CD14-positive monocyte (primary cell): ENCODE data around the gene AP1M2. TPM values are rescaled to one million over a fixed set of nuclear protein-coding genes. Genes with fewer than 3 reads are reported as not detected.

Source experiments
- DNase-seq, 3 donors: peaks; one replicate each; pipeline ENCODE4 v3.0.0-alpha.2; 2011 to 2022
- H2AFZ ChIP-seq: 2 replicates; pipeline ENCODE4 v1.6.0; 2012; ENCODE audit warnings: mild to moderate bottlenecking, low read depth, low read length, inconsistent platforms; ENCODE audit not compliant: insufficient read depth, poor library complexity, severe bottlenecking
- H3K27ac ChIP-seq, 2 donors: 1 replicate in 1 of 2; 2 replicates in 1 of 2; pipeline ENCODE4 v1.5.1; 2012 to 2013; ENCODE audit warnings: low read length in 2 of 2, control low read depth in 1 of 2, inconsistent platforms in 1 of 2, low read depth in 1 of 2, mild to moderate bottlenecking in 1 of 2
- H3K27me3 ChIP-seq, 2 donors: one replicate each; pipeline versions ENCODE4 v1.6.0 to v1.6.1; 2011 to 2013; ENCODE audit warnings: low read length in 2 of 2; ENCODE audit not compliant: control insufficient read depth in 2 of 2, insufficient read depth in 2 of 2
- H3K36me3 ChIP-seq, 2 donors: replicated peaks in 1 of 2; 1 replicate in 1 of 2; 2 replicates in 1 of 2; pipeline versions ENCODE4 v1.5.1 to v1.6.1; 2012 to 2013; ENCODE audit warnings: low read length in 2 of 2, control low read depth in 1 of 2, inconsistent platforms in 1 of 2, mild to moderate bottlenecking in 1 of 2; ENCODE audit not compliant: insufficient read depth in 2 of 2, control insufficient read depth in 1 of 2
- H3K4me1 ChIP-seq, 2 donors: 1 replicate in 1 of 2; 2 replicates in 1 of 2; pipeline versions ENCODE4 v1.5.1 to v1.6.1; 2012 to 2013; ENCODE audit warnings: low read length in 2 of 2, control low read depth in 1 of 2, inconsistent platforms in 1 of 2, mild to moderate bottlenecking in 1 of 2, moderate library complexity in 1 of 2; ENCODE audit not compliant: insufficient read depth in 2 of 2, control insufficient read depth in 1 of 2
- H3K4me2 ChIP-seq: replicated peaks from 2 replicates; pipeline ENCODE3; 2012; ENCODE audit warnings: low read length, moderate library complexity, mild to moderate bottlenecking; ENCODE audit not compliant: poor library complexity, severe bottlenecking; ENCODE audit errors: extremely low read depth
- H3K4me3 ChIP-seq, 3 experiments: fragments of 200-600 bp in 1 of 3; sonication (generic) in 1 of 3; replicated peaks in 1 of 3; 1 replicate in 2 of 3; 2 replicates in 1 of 3; pipeline ENCODE4 v1.5.1; 2011 to 2013; ENCODE audit warnings: low read length in 3 of 3, mild to moderate bottlenecking in 3 of 3, control low read depth in 2 of 3, low read depth in 2 of 3, inconsistent platforms in 1 of 3, moderate library complexity in 1 of 3
- H3K79me2 ChIP-seq: 2 replicates; pipeline ENCODE4 v1.6.0; 2012; ENCODE audit warnings: mild to moderate bottlenecking, control low read depth, inconsistent platforms, low read length, moderate library complexity; ENCODE audit not compliant: insufficient read depth
- H3K9ac ChIP-seq: 2 replicates; pipeline ENCODE4 v1.6.0; 2017; ENCODE audit warnings: low read length, mild to moderate bottlenecking; ENCODE audit not compliant: insufficient read depth, poor library complexity, severe bottlenecking
- H3K9me3 ChIP-seq, 2 donors: replicated peaks in 1 of 2; 1 replicate in 1 of 2; 2 replicates in 1 of 2; pipeline versions ENCODE4 v1.5.1 to v1.6.1; 2012 to 2013; ENCODE audit warnings: low read length in 2 of 2, control low read depth in 1 of 2; ENCODE audit not compliant: control insufficient read depth in 1 of 2, insufficient read depth in 1 of 2
- H4K20me1 ChIP-seq: 2 replicates; pipeline ENCODE4 v1.6.0; 2012; ENCODE audit warnings: mild to moderate bottlenecking, low read length, control low read depth, moderate library complexity; ENCODE audit not compliant: insufficient read depth
- H3K27ac Mint-ChIP-seq, 7 donors: one replicate each; pipeline ENCODE4 v1.8.0; 2020; ENCODE audit warnings: mild to moderate bottlenecking in 7 of 7, mixed read lengths in 7 of 7, moderate library complexity in 6 of 7, inconsistent platforms in 2 of 7
- H3K27me3 Mint-ChIP-seq, 3 donors: one replicate each; pipeline ENCODE4 v1.8.0; 2021 to 2022; ENCODE audit warnings: low read depth in 3 of 3, mild to moderate bottlenecking in 3 of 3, mixed read lengths in 3 of 3, moderate library complexity in 3 of 3, inconsistent platforms in 1 of 3
- H3K36me3 Mint-ChIP-seq, 2 donors: one replicate each; pipeline ENCODE4 v1.8.0; 2020; ENCODE audit warnings: mixed read lengths in 2 of 2, inconsistent platforms in 1 of 2, mild to moderate bottlenecking in 1 of 2
- H3K4me1 Mint-ChIP-seq: one replicate; pipeline ENCODE4 v1.8.0; 2020; ENCODE audit warnings: mild to moderate bottlenecking, mixed read lengths
- H3K4me3 Mint-ChIP-seq, 2 donors: one replicate each; pipeline ENCODE4 v1.8.0; 2020; ENCODE audit warnings: mild to moderate bottlenecking in 2 of 2, mixed read lengths in 2 of 2, moderate library complexity in 1 of 2
- H3K9me3 Mint-ChIP-seq, 7 donors: one replicate each; pipeline ENCODE4 v1.8.0; 2020 to 2022; ENCODE audit warnings: mixed read lengths in 7 of 7, mild to moderate bottlenecking in 6 of 7, moderate library complexity in 6 of 7, inconsistent platforms in 2 of 7
- CTCF ChIP-seq: fragments of 200-600 bp; IDR thresholded peaks from one replicate; pipeline ENCODE4 v1.8.0; 2022; ENCODE audit warnings: antibody characterized with exemption, mild to moderate bottlenecking
- WGBS: methylation state at CpG from one replicate; pipeline ENCODE4 v1.1.5; 2013; ENCODE audit warnings: missing lambda C conversion rate; ENCODE audit not compliant: insufficient coverage; 5-methylcytosine and 5-hydroxymethylcytosine counted together
- intact Hi-C, 2 donors: fragments of 100-400 bp; cut with micrococcal nuclease; formaldehyde crosslinking; loops; one replicate each; pipeline versions ENCODE4 v1.15.0 to v1.15.1; 2023
- polyA plus RNA-seq, 3 donors: library from polyadenylated mRNA; depleted of rRNA in 1 of 3; unstranded in 2 of 3; stranded (reverse) in 1 of 3; fragments of 300-500 nt in 2 of 3; fragments of >200 nt in 1 of 3; fragmentation: Illumina TruSeq in 2 of 3; gene quantifications; 1 replicate in 2 of 3; 2 replicates in 1 of 3; pipeline ENCODE4 v1.2.3, GENCODE V29; 2012 to 2021

AP1M2 gene
- polyA plus RNA-seq, 3 donors: 0.36 TPM; not detected in 2

- TF ChIP-seq CTCF: no peak
- peaks cover 69 to 92% of the 10 kb centered on the region in 2 donors for H3K36me3 Mint-ChIP-seq
- WGBS: 11% methylated on average over 3 of the region's 7 CpGs
- Histone ChIP-seq H3K9me3 (peaks cover 0 to 4% of the 10 kb centered on the region in 2 donors), H3K4me1 (peaks cover 5 to 6% of the 10 kb centered on the region in 2 donors), H3K4me2 (no peak overlapping the region), H3K9ac (no peak overlapping the region), H3K4me3 (no peak overlapping the region), H3K27ac (peak overlapping the region in 1 of 2 donors; percentile 23), H4K20me1 (peaks cover 44% of the 10 kb centered on the region), H3K27me3 (no peaks in the 10 kb centered on the region), H3K36me3 (peaks cover 74 to 96% of the 10 kb centered on the region in 2 donors), H3K79me2 (peaks cover 6% of the 10 kb centered on the region), H2AFZ (no peak overlapping the region)
- peaks cover 0 to 8% (median 1%) of the 10 kb centered on the region in 7 donors for H3K9me3 Mint-ChIP-seq
- intact Hi-C loops: no loop called here
- no peaks in the 10 kb centered on the region for H3K27me3 Mint-ChIP-seq
- H3K27ac Mint-ChIP-seq: peak overlapping the region in 2 of 7 donors; percentile 41 to 60
- no peak overlapping the region for H3K4me3 Mint-ChIP-seq
- H3K4me1 Mint-ChIP-seq: peaks cover 15% of the 10 kb centered on the region
- peak in 1 of 3 donors; percentile 10 for DNase-seq
Measured at GRCh38 chr19:10555610-10555973, 31.5 kb downstream of the AP1M2 start.

GRCh38 chr19:10554760-10555609 is 32.1 kb downstream of the AP1M2 start:
- no peak for DNase-seq
- Mint-ChIP-seq H3K36me3 (peaks cover 69 to 92% of the 10 kb centered on the region in 2 donors), H3K27ac (peak overlapping the region in 1 of 7 donors; percentile 23), H3K4me1 (peaks cover 15% of the 10 kb centered on the region), H3K9me3 (peaks cover 0 to 8% (median 1%) of the 10 kb centered on the region in 7 donors), H3K27me3 (no peaks in the 10 kb centered on the region), H3K4me3 (no peak overlapping the region)
- 82% methylated on average over 23 of the region's 30 CpGs for WGBS
- Histone ChIP-seq H3K79me2 (peaks cover 6% of the 10 kb centered on the region), H3K27ac (peak overlapping the region in 1 of 2 donors; percentile 23), H3K9ac (no peak overlapping the region), H4K20me1 (peaks cover 44% of the 10 kb centered on the region), H3K4me3 (no peak overlapping the region), H3K4me2 (no peak overlapping the region), H3K27me3 (no peaks in the 10 kb centered on the region), H3K36me3 (peaks cover 73 to 96% of the 10 kb centered on the region in 2 donors), H2AFZ (no peak overlapping the region), H3K4me1 (peaks cover 5 to 6% of the 10 kb centered on the region in 2 donors), H3K9me3 (peaks cover 0 to 4% of the 10 kb centered on the region in 2 donors)
- no peak for TF ChIP-seq CTCF
- intact Hi-C loops: no loop called here
